Glutamatergic neuron (in vitro differentiated cells): Measurements from ENCODE around the gene IGFLR1. TPM values are rescaled to one million over a fixed set of nuclear protein-coding genes. Genes with fewer than 3 reads are reported as not detected.

Experiments used
- DNase-seq: peaks from one replicate; pipeline ENCODE4 v3.0.0; 2022
- H3K27ac Mint-ChIP-seq: one replicate; pipeline ENCODE4 v1.8.0; 2020; ENCODE audit warnings: mild to moderate bottlenecking, mixed read lengths, inconsistent platforms; ENCODE audit not compliant: unreplicated experiment
- H3K27me3 Mint-ChIP-seq: one replicate; pipeline ENCODE4 v1.8.0; 2020; ENCODE audit warnings: mild to moderate bottlenecking, moderate library complexity, mixed read lengths, inconsistent platforms; ENCODE audit not compliant: unreplicated experiment
- H3K36me3 Mint-ChIP-seq: one replicate; pipeline ENCODE4 v1.8.0; 2020; ENCODE audit warnings: mild to moderate bottlenecking, mixed read lengths, inconsistent platforms; ENCODE audit not compliant: unreplicated experiment
- H3K4me1 Mint-ChIP-seq: one replicate; pipeline ENCODE4 v1.8.0; 2020; ENCODE audit warnings: mild to moderate bottlenecking, low read depth, mixed read lengths, inconsistent platforms; ENCODE audit not compliant: unreplicated experiment
- H3K4me3 Mint-ChIP-seq: one replicate; pipeline ENCODE4 v1.8.0; 2020; ENCODE audit warnings: mild to moderate bottlenecking, mixed read lengths, inconsistent platforms; ENCODE audit not compliant: unreplicated experiment
- H3K9me3 Mint-ChIP-seq: one replicate; pipeline ENCODE4 v1.8.0; 2020; ENCODE audit warnings: mild to moderate bottlenecking, moderate library complexity, mixed read lengths, inconsistent platforms; ENCODE audit not compliant: unreplicated experiment
- total RNA-seq: library from RNA; stranded (reverse); fragmentation: NEBNext Ultra II Directional; extraction: Animal tissue kit (Norgen Biotek cat#: 25700); gene quantifications from one replicate; pipeline ENCODE4 v1.2.1, GENCODE V29; 2021; ENCODE audit not compliant: unreplicated experiment
- TF ChIP-seq, protein P1 (sequence below): fragments of 200-600 bp; sonication (generic); IDR thresholded peaks from one replicate; pipeline ENCODE4 v1.5.0; 2021; ENCODE audit not compliant: partially characterized antibody, unreplicated experiment

Gene IGFLR1
- total RNA-seq, 1 donor from 2014 or later = 4.7 TPM

DNA sequence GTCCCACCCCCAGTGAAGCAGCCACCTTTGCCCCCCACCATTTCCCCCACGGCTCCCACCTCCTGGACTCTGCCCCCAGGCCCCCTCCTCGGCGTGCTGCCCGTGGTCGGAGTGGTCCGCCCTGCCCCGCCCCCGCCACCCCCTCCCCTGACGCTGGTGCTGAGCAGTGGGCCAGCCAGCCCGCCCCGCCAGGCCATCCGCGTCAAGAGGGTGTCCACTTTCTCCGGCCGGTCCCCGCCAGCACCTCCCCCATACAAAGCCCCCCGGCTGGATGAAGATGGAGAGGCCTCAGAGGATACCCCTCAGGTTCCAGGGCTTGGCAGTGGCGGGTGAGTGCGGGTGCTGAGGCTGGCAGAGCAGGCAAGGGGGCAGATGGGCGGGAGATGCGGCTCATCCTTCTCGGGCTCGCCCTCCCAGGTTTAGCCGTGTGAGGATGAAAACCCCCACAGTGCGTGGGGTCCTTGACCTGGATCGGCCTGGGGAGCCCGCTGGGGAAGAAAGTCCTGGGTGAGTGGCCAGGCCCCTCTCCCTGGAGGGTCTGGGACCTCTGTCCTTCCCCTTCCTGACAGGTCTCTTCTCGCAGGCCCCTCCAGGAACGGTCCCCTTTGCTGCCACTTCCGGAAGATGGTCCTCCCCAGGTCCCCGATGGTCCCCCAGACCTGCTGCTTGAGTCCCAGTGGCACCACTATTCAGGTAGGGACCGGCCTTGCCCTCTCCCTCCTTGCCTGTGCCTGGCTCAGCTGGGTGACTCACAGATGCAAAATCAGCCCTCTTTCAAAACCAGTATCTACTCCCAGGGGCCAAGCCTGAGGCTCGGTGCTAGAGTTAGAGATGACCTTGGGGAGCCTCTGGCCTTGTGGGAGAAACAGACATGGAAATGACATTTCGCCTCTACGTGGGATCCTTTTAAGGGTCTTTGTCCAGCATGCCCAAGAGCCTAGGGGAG lies 8.8 kb downstream of the IGFLR1 start:
- H3K36me3 Mint-ChIP-seq = peaks cover 4% of the 10 kb centered on the region
- TF ChIP-seq, protein P1, sequence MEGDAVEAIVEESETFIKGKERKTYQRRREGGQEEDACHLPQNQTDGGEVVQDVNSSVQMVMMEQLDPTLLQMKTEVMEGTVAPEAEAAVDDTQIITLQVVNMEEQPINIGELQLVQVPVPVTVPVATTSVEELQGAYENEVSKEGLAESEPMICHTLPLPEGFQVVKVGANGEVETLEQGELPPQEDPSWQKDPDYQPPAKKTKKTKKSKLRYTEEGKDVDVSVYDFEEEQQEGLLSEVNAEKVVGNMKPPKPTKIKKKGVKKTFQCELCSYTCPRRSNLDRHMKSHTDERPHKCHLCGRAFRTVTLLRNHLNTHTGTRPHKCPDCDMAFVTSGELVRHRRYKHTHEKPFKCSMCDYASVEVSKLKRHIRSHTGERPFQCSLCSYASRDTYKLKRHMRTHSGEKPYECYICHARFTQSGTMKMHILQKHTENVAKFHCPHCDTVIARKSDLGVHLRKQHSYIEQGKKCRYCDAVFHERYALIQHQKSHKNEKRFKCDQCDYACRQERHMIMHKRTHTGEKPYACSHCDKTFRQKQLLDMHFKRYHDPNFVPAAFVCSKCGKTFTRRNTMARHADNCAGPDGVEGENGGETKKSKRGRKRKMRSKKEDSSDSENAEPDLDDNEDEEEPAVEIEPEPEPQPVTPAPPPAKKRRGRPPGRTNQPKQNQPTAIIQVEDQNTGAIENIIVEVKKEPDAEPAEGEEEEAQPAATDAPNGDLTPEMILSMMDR = no peak
- H3K4me3 Mint-ChIP-seq = no peak overlapping the region
- peaks cover 4% of the 10 kb centered on the region for H3K9me3 Mint-ChIP-seq
- no peak for DNase-seq
- H3K27ac Mint-ChIP-seq = peak overlapping the region; percentile 73
- H3K4me1 Mint-ChIP-seq = no peaks in the 10 kb centered on the region
- H3K27me3 Mint-ChIP-seq = peaks cover 10% of the 10 kb centered on the region

DNA sequence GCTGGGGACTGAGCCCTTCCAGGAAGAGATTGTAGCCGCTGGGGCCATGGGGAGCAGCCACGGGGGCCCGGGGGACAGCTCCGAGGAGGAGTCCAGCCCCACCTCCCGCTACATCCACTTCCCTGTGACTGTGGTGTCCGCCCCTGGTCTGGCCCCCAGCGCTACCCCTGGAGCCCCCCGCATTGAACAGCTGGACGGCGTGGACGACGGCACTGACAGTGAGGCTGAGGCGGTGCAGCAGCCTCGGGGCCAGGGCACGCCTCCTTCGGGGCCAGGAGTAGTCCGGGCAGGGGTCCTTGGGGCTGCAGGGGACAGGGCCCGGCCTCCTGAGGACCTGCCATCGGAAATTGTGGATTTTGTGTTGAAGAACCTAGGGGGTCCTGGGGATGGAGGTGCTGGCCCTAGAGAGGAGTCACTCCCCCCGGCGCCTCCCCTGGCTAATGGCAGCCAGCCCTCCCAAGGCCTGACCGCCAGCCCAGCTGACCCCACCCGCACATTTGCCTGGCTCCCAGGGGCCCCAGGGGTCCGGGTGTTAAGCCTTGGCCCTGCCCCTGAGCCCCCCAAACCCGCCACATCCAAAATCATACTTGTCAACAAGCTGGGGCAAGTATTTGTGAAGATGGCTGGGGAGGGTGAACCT lies 9.6 kb downstream of the IGFLR1 start:
- no peak for DNase-seq
- TF ChIP-seq, protein P1 = no peak
- H3K27ac Mint-ChIP-seq = no peak overlapping the region
- H3K4me3 Mint-ChIP-seq = no peak overlapping the region
- H3K4me1 Mint-ChIP-seq = no peaks in the 10 kb centered on the region
- peaks cover 5% of the 10 kb centered on the region for H3K9me3 Mint-ChIP-seq
- H3K36me3 Mint-ChIP-seq = peaks cover 4% of the 10 kb centered on the region
- peaks cover 10% of the 10 kb centered on the region for H3K27me3 Mint-ChIP-seq

DNA sequence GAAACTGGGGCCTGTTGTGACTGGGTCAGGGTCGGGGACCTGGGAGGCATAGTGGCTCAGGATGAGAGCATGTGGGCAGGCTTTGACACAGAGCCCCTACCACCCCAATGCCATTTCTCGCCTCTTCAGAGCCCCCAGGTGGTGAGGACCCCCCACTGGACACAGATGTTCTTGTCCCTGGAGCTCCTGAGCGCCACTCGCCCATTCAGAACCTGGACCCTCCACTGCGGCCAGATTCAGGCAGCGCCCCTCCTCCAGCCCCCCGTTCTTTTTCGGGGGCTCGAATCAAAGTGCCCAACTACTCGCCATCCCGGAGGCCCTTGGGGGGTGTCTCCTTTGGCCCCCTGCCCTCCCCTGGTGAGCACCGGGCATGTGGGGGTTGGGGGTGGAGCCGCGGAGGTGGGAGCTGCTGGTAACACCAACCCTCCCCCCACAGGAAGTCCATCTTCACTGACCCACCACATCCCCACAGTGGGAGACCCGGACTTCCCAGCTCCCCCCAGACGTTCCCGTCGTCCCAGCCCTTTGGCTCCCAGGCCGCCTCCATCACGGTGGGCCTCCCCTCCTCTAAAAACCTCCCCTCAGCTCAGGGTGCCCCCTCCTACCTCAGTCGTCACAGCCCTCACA lies 10.4 kb downstream of the IGFLR1 start:
- Mint-ChIP-seq H3K27ac (no peak overlapping the region), H3K4me3 (no peak overlapping the region), H3K9me3 (peaks cover 5% of the 10 kb centered on the region), H3K36me3 (peaks cover 4% of the 10 kb centered on the region), H3K27me3 (peaks cover 10% of the 10 kb centered on the region), H3K4me1 (no peaks in the 10 kb centered on the region)
- TF ChIP-seq, protein P1 = no peak
- no peak for DNase-seq

DNA sequence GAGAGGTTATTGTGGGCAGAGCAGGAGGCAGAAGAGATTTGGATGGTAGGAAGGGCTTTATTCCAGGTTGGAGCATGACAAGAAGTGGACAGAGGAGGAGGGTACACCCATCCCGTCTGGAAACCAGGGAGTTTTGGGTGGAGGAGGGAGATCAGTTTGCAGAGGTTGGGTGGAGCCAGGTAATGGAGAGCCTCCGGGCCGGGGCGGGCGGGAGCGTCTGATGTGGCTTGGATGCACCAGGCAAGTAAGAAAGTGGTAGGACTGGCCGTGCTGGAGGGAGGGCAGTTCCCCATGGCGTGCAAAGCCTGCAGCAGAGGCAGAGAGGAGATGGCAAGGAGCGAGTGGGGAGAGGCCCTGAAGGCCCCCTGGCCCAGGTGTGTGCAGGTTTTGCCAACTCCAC lies 10.9 kb downstream of the IGFLR1 start:
- Mint-ChIP-seq H3K4me3 (no peak overlapping the region), H3K36me3 (peaks cover 4% of the 10 kb centered on the region), H3K9me3 (peaks cover 3% of the 10 kb centered on the region), H3K27ac (no peak overlapping the region), H3K4me1 (no peaks in the 10 kb centered on the region), H3K27me3 (peaks cover 10% of the 10 kb centered on the region)
- TF ChIP-seq, protein P1 = no peak
- no peak for DNase-seq

DNA sequence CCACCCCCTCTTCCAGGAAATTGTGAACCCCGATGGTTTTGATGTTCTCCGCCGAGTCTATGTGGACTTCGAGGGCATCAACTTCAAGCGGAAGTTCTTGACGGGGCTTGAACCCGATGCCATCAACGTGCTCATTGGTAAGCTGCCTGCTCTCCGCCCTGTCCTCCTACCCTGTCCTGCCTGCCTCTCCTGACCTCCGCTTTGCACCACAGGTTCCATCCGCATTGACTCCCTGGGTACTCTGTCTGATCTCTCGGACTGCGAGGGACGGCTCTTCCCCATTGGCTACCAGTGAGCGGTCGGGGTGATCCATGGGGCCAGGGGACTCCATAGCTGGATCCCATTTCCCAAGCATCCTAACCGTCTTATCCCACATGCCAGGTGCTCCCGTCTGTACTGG lies 11.9 kb downstream of the IGFLR1 start:
- Mint-ChIP-seq H3K27me3 (peaks cover 10% of the 10 kb centered on the region), H3K36me3 (no peaks in the 10 kb centered on the region), H3K4me3 (no peak overlapping the region), H3K27ac (no peak overlapping the region), H3K9me3 (peaks cover 3% of the 10 kb centered on the region), H3K4me1 (no peaks in the 10 kb centered on the region)
- TF ChIP-seq, protein P1 = no peak
- DNase-seq = no peak
